GOT3 (cell line): Measurements from ENCODE around the gene PLEKHF1.
"Not testable (repeated sequence)": the region's sequence is repeated elsewhere in the genome, so short reads cannot be mapped to it uniquely, and the experiment has no call there.

Experiments
- DNase-seq: peaks from one replicate; lab custom pipeline; 2025; ENCODE audit warnings: mixed read lengths; lab: John Stamatoyannopoulos, UW

Gene PLEKHF1

DNA sequence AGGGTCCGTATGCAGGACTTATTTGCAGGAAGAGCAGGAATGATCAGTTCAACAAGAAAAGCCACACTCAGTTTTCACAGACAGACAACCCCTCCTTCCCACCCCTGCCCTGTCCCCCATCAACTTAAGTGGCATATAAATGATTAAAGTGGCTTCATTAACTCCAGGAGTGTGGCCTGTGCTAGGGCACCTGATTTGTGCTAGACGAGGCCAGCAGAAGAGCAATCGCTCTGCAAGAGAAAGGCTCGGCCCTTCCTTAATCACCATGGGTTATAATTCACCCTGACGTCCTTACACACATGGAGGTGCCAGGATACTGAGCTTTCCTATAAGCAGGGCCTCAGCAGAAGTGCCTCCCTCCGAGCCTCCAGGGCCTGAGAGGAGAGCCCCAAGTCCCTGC lies 35.2 kb downstream of the PLEKHF1 start:
- no peak for DNase-seq

DNA sequence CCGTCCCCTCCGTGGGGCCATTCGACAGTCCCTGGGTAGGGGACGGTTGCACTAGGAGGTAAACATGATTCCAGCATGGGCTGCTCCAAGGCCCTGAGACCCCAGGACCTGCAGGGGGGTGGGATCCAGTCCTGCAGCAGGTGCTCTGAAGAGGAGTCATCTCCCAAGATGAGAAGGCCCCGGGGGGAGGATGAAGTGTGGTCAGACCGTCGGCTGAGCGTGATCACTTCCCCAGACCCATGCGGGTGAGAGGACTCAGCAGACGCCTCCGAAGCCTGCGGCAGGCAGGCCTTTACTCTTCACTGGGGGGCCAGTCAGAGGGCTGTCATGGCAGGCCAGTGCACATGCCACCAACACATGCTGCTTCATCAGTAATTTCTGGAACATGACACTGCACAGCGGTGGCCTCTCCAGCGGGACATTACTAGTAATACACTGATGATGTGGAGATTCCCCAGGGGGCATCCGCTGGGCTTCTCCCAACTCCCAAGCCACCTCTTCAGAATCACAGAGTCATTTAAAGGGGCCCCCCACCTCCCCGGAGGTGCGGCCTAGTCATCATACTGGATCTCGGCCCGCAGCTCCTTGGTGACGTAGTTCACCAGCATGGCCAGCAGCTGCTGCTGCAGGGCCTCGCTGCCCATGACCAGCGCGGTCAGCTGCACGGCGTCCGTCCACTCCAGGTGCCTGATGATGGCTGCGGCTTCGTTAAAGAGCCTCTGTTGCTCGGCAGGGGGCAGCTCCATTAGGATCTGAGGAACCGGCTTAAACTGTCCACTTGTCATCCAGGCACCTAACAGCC lies 37.1 kb downstream of the PLEKHF1 start:
- no peak for DNase-seq

- no peak for DNase-seq
These were observed 37.7 kb downstream of the PLEKHF1 start for GRCh38 chr19:29702963-29703320.

- DNase-seq: no peak
These were observed 39.6 kb downstream of the PLEKHF1 start for GRCh38 chr19:29704562-29705558.

- no peak for DNase-seq
These were observed 40.4 kb downstream of the PLEKHF1 start for GRCh38 chr19:29705706-29706105.

DNA sequence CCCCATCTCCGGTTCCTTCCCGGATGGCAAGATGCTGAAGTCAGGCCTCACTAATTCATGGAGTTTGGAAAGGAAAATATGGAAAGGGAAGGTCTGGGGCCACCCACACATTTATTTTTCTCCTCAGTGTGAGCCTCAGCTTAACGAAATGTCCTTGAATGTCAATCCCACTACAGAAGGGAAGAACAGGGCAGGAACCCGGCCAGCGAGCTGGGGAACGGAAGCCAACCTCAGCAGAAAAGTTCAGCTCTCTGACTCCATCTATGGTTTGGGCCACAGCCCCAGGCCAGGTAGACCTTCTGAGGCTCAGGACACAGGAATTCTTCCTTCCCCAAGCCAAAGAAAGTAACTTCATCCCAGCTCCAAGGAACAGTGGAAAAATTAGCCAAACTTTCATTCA lies 41.4 kb downstream of the PLEKHF1 start:
- DNase-seq: no peak

- no peak for DNase-seq
These were observed 43.5 kb downstream of the PLEKHF1 start for GRCh38 chr19:29708554-29709439.

DNA sequence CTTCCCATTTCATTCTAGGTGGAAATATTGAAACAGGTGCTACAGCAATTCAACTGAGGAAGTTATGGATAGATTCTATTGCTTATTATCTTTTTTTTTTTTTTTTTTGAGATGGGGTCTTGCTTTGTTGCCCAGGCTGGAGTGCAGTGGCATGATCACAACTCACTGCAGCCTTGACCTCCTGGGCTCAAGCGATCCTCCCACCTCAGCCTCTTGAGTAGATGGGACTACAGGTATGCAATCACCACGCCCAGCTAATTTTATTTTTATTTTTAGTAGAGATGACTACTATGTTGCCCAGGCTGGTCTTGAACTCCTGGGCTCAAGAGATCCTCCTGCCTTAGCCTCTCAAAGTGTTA lies 44.2 kb downstream of the PLEKHF1 start:
- not testable (repeated sequence) for DNase-seq

DNA sequence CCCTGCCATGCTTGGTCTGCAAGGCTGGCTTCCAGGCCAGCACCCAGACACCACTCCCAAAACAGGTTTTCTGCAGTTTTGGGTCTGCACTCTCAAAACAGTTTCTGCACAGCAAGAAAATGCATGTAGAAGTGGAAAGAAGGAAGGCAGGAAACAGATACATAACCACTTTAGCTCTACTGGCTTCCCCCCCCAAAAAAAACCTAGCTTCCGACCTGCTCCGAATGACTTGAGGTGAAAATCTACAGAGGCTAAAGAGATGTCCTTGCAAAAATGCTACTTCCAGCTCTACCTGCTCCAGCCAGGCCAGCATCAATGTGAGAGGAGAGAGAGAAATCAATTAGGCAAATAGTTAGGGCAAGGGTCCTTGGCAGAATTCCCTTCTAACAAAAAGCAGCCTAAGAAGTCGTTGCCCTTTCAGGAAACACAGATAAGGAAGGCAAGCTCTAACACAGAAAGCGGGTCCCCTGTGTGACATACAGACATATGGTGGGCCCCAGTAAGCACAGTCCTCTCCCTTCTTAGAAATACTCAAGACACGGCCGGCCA lies 46.4 kb downstream of the PLEKHF1 start:
- DNase-seq: no peak

DNA sequence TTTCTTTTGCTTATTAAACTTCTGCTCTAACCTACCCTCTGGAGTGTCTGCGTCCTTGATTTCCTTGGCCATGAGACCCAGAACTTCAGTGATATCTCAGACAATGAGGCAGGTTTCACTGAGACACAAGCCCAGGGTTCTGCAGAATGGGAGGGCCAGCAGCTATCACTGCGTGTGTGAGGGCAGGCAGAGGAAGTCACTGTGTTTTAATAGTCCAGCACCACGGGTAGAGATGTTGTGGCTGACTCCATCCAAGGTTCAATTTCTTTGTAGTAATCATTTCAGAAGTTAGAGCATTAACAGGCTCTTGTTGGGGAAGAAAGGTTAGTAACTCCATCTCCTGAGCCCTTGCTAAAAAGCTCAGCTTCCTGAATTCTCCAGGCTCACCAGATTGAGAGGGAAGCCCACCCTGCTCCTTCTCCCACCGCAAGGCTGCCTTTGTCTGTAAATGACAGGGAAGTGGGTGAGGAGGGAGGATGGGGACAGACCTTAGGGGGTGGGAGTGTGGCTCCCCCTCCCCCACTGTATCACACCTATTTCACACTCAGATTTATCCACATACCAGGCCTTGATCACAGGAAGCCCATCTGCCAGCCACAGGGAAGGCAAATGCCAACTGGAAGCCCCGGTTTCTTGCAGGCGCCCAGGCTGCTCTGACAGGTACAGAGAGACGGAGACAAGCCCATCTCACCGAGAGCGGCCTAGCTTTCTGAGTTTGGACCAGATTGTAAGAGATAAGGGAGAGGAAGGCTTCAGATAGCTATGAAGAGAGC lies 47.7 kb downstream of the PLEKHF1 start:
- DNase-seq: no peak

DNA sequence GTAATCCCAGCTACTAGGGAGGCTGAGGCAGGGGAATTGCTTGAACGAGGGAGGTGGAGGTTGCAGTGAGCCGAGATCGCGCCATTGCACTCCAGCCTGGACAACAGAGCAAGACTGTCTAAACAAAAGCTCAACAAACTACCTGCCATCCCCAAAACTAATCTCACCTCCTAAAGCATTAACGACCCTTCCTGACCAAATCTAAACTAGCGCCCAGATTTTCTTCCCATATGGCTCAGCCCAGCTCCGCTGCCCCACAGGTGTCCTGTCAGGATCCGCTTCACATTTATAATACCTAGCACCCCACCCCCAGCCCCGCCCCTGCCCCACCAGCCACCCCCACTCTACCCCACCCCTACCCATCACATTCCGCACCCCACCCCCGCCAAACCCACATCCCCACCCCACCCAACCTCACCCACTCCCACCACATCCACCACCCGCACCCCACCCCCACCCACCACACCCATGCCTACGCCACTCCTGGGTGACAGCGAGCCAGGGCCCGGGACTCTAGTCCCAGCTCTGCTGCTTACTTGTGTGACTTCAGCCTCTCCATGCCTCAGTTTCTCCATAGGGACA lies 49.2 kb downstream of the PLEKHF1 start:
- no peak for DNase-seq

GRCh38 chr19:29714953-29715700 lies 49.9 kb downstream of the PLEKHF1 start, which contains the start of gene C19orf12:
TSS of gene C19orf12 (minus strand) at chr19:29715261. CDS start at chr19:29708413, 6,848 bp downstream.
- no peak for DNase-seq

DNA sequence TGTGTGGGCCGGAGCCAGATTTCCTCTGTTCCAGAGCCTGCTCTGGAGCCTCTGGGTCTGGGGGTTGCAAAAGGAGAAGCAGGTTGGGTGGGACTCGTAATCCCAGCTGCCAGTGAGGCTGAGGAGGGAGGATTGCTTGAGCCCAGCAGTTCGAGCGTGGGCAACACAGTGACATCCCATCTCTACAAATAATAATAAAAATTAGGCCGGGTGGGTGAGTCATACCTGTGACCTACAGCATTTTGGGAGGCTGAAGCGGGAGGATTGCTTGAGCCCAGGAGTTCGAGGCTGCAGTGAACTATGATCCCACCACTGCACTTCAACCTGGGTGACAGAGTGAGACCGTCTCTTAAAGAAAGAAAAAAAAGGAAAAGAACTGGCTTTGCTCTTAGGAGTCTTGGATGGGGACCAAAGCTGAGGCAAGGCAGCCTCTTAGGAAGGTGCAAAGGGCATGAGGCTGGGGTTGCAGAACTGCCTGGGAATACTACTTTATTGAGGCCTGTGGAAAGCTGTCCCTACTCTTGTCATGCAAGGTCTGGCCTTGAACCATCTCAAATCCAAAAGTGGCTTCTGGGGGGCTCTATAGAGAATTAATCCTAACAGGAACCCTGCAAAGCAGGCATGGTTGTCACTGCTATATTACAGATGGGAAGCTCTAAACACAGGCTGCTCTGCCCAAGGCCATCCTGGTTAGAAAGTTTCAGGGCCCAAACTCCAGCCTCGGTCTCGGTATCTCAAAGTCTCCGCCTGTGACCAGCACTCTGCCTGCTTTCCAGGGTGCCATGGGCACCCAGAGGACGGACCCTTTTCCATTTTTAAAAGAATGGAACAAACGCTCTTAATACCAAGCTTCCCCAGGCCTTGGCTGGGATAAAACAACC lies 50.7 kb downstream of the PLEKHF1 start:
- no peak for DNase-seq

GRCh38 chr19:29717051-29717450 lies 51.8 kb downstream of the PLEKHF1 start:
- DNase-seq: no peak

- no peak for DNase-seq
These were observed 58.9 kb downstream of the PLEKHF1 start for GRCh38 chr19:29724102-29724641.

DNA sequence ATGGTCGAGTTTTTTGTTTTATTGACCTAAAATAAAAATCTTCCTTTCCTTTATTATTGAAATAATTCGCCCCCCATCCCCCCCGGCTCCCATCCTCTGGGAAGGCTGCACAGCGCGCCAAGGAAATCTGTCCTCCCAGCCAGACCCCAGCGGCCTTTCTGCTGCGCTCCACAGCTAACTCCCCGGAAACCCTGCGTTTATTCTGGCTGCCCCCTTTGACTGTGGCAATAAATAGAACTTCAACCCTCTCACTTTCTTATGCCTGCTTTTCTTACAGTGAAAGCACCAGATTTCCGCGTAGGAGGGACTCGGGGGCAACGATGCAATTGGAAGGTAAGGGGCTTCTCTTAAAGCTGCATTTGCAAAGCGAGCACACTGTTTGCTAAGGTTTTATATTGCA lies 59.5 kb downstream of the PLEKHF1 start:
- no peak for DNase-seq
